Aorta (tissue), 5 donors: Measurements from ENCODE around the gene MAGEB17. TPM values are rescaled to one million over a fixed set of nuclear protein-coding genes. Genes with fewer than 3 reads are reported as not detected.

Experiments used
- ATAC-seq: fragments of 200-7000 bp; cut with Tn5 transposase; one replicate; pipeline ENCODE4 v1.9.1; 2022; ENCODE audit warnings: moderate library complexity; ENCODE audit not compliant: low FRiP score
- DNase-seq, 2 donors: peaks; one replicate each; pipeline ENCODE4 v3.0.0-alpha.2; 2020
- H3K27ac ChIP-seq, 2 donors: one replicate each; pipeline ENCODE4 v1.5.1; 2013; ENCODE audit warnings: low read length in 2 of 2, mild to moderate bottlenecking in 2 of 2, moderate library complexity in 2 of 2, control low read depth in 1 of 2, inconsistent platforms in 1 of 2, low read depth in 1 of 2
- H3K27me3 ChIP-seq, 2 donors: one replicate each; pipeline ENCODE4 v1.6.1; 2013; ENCODE audit warnings: control low read depth in 1 of 2, low read length in 1 of 2, mild to moderate bottlenecking in 1 of 2, moderate library complexity in 1 of 2; ENCODE audit not compliant: insufficient read depth in 2 of 2, control insufficient read depth in 1 of 2
- H3K36me3 ChIP-seq, 2 donors: one replicate each; pipeline ENCODE4 v1.6.1; 2013; ENCODE audit warnings: control low read depth in 1 of 2, low read length in 1 of 2, mild to moderate bottlenecking in 1 of 2; ENCODE audit not compliant: insufficient read depth in 2 of 2, control insufficient read depth in 1 of 2
- H3K4me1 ChIP-seq, 2 donors: one replicate each; pipeline ENCODE4 v1.6.1; 2013; ENCODE audit warnings: low read length in 2 of 2, control low read depth in 1 of 2, mild to moderate bottlenecking in 1 of 2, moderate library complexity in 1 of 2; ENCODE audit not compliant: insufficient read depth in 2 of 2, control insufficient read depth in 1 of 2
- H3K4me3 ChIP-seq, 2 donors: one replicate each; pipeline ENCODE4 v1.5.1; 2013; ENCODE audit warnings: low read length in 2 of 2, control low read depth in 1 of 2, mild to moderate bottlenecking in 1 of 2
- H3K9me3 ChIP-seq: one replicate; pipeline ENCODE4 v1.6.1; 2013; ENCODE audit warnings: mild to moderate bottlenecking, low read length; ENCODE audit not compliant: control insufficient read depth
- WGBS, 2 donors: extraction: QIAGEN DNeasy Blood & Tissue Kit; methylation state at CpG; one replicate each; pipeline ENCODE4 v1.1.7; 2013; 5-methylcytosine and 5-hydroxymethylcytosine counted together
- intact Hi-C, 2 donors: fragments of 100-400 bp; cut with DNase I; formaldehyde crosslinking; loops; one replicate each; pipeline versions ENCODE4 v1.14.2 to v1.15.0; 2022
- long read RNA-seq, 2 donors: library from polyadenylated mRNA; unstranded; transcript quantifications; one replicate each; pipeline ENCODE4 v2.0.0, GENCODE V29; 2020 to 2021
- polyA plus RNA-seq, 2 donors: library from polyadenylated mRNA; stranded (reverse); fragments of 200-250 nt; gene quantifications; one replicate each; pipeline ENCODE4 v1.2.3, GENCODE V29; 2013
- total RNA-seq, 2 donors: library from RNA; stranded (reverse); fragmentation: NEBNext Ultra II Directional; extraction: Animal tissue kit (Norgen Biotek cat#: 25700); gene quantifications; one replicate each; pipeline ENCODE4 v1.2.1, GENCODE V29; 2021
- donor health status: healthy with polysubstance abuse.
- donor health status: Bipolar disorder and iron deficiency.
- donor health status: DM: no; HTN: no; CAD: no.
- donor health status: DM: no; HTN: no; CAD: no.
- donor health status: DM: yes; HTN: yes; CAD: no.

MAGEB17 gene
- total RNA-seq (not detected), polyA plus RNA-seq (not detected)
- long read RNA-seq, donor 1: 0 reads
- long read RNA-seq, donor 2: 0 reads

GRCh38 chrX:16167181-16167580, at the start of gene MAGEB17:
MAGEB17 (plus strand) TSS chrX:16167481; CDS start chrX:16170383, 2,902 bp downstream.
- no peak within 1 kb of the TSS for H3K4me3 ChIP-seq
- WGBS, 2 donors: 63 to 67% methylated on average over 5 of the region's 5 CpGs
- intact Hi-C loops: no loop called here

GRCh38 chrX:16119353-16120220, 47.7 kb upstream of the MAGEB17 start:
- ATAC-seq: no peak

More at GRCh38 chrX:16167181-16167580, at the start of gene MAGEB17:
- Histone ChIP-seq H3K9me3 (no peaks in the 10 kb centered on the region), H3K36me3 (no peaks in the 10 kb centered on the region), H3K27me3 (no peaks in the 10 kb centered on the region), H3K4me1 (no peaks in the 10 kb centered on the region), H3K27ac (no peak within 1 kb of the TSS)
- DNase-seq (no peak), ATAC-seq (no peak)

GRCh38 chrX:16120431-16120830, 46.9 kb upstream of the MAGEB17 start:
- ATAC-seq: no peak
- Histone ChIP-seq H3K9me3 (no peaks in the 10 kb centered on the region), H3K27me3 (no peaks in the 10 kb centered on the region), H3K36me3 (no peaks in the 10 kb centered on the region), H3K4me3 (no peak overlapping the region), H3K27ac (no peak overlapping the region), H3K4me1 (no peaks in the 10 kb centered on the region)
- 93% methylated on average over 3 of the region's 3 CpGs for WGBS, 2 donors
- DNase-seq: no peak
- intact Hi-C loops: no loop called here

More at GRCh38 chrX:16119353-16120220, 47.7 kb upstream of the MAGEB17 start:
- no peaks in the 10 kb centered on the region for H3K27me3 ChIP-seq
- no peaks in the 10 kb centered on the region for H3K36me3 ChIP-seq
- WGBS, 2 donors: 67 to 75% methylated on average over 5 of the region's 5 CpGs
- no peak for DNase-seq
- H3K4me1 ChIP-seq: no peaks in the 10 kb centered on the region
- intact Hi-C loops: loop anchor here in 1 of 2 donors (10.0 kb wide), 1 partner anchor 575 kb away; no protein-coding TSS in a partner anchor
- no peak overlapping the region for H3K27ac ChIP-seq
- H3K9me3 ChIP-seq: no peaks in the 10 kb centered on the region
- no peak overlapping the region for H3K4me3 ChIP-seq

- DNase-seq (peak; percentile 83 to 88), ATAC-seq (peak; percentile 84)
- intact Hi-C loops: no loop called here
- 0% methylated on average over 6 of the region's 6 CpGs for WGBS, 2 donors
- no peaks in the 10 kb centered on the region for H3K4me1 ChIP-seq
- no peaks in the 10 kb centered on the region for H3K9me3 ChIP-seq
- H3K4me3 ChIP-seq: no peak within 1 kb of the TSS
- no peak within 1 kb of the TSS for H3K27ac ChIP-seq
- no peaks in the 10 kb centered on the region for H3K27me3 ChIP-seq
- H3K36me3 ChIP-seq: no peaks in the 10 kb centered on the region
Observed at GRCh38 chrX:16123222-16123786, 44.0 kb upstream of the MAGEB17 start, which contains the start of gene GRPR. GRPR (plus strand) TSS chrX:16123565; CDS start chrX:16123954, 389 bp downstream.

GRCh38 chrX:16124201-16124600, 43.1 kb upstream of the MAGEB17 start:
- ATAC-seq: no peak
- Histone ChIP-seq H3K27ac (no peak overlapping the region), H3K36me3 (no peaks in the 10 kb centered on the region), H3K4me1 (no peaks in the 10 kb centered on the region), H3K27me3 (no peaks in the 10 kb centered on the region), H3K4me3 (no peak overlapping the region), H3K9me3 (no peaks in the 10 kb centered on the region)
- DNase-seq: no peak
- 66 to 80% methylated on average over 7 of the region's 7 CpGs for WGBS, 2 donors
- intact Hi-C loops: no loop called here

- intact Hi-C loops: no loop called here
- H3K4me3 ChIP-seq: no peak overlapping the region
- 63 to 69% methylated on average over 5 of the region's 5 CpGs for WGBS, 2 donors
Observed at GRCh38 chrX:16125520-16126149, 41.6 kb upstream of the MAGEB17 start.

GRCh38 chrX:16130707-16131106, 36.6 kb upstream of the MAGEB17 start:
- H3K4me1 ChIP-seq: no peaks in the 10 kb centered on the region
- ATAC-seq (no peak), DNase-seq (no peak)
- H3K27ac ChIP-seq: no peak overlapping the region
- H3K27me3 ChIP-seq: no peaks in the 10 kb centered on the region
- no peaks in the 10 kb centered on the region for H3K36me3 ChIP-seq
- intact Hi-C loops: no loop called here
- 60 to 67% methylated on average over 2 of the region's 2 CpGs for WGBS, 2 donors
- no peaks in the 10 kb centered on the region for H3K9me3 ChIP-seq
- no peak overlapping the region for H3K4me3 ChIP-seq

More at GRCh38 chrX:16125520-16126149, 41.6 kb upstream of the MAGEB17 start:
- no peak for DNase-seq
- H3K36me3 ChIP-seq: no peaks in the 10 kb centered on the region
- H3K9me3 ChIP-seq: no peaks in the 10 kb centered on the region
- no peaks in the 10 kb centered on the region for H3K27me3 ChIP-seq
- H3K27ac ChIP-seq: no peak overlapping the region
- H3K4me1 ChIP-seq: no peaks in the 10 kb centered on the region
- no peak for ATAC-seq

GRCh38 chrX:16134936-16135335, 32.3 kb upstream of the MAGEB17 start:
- Histone ChIP-seq H3K27ac (no peak overlapping the region), H3K9me3 (no peaks in the 10 kb centered on the region), H3K36me3 (no peaks in the 10 kb centered on the region), H3K4me1 (no peaks in the 10 kb centered on the region), H3K4me3 (no peak overlapping the region), H3K27me3 (no peaks in the 10 kb centered on the region)
- ATAC-seq (no peak), DNase-seq (no peak)
- intact Hi-C loops: no loop called here
- 71 to 85% methylated on average over 1 of the region's 1 CpG for WGBS, 2 donors
